Lung (tissue), 12 donors: ENCODE measurements around the gene PLA2G6. TPM values are rescaled to one million over a fixed set of nuclear protein-coding genes. Genes with fewer than 3 reads are reported as not detected.

ENCODE experiments used
- ATAC-seq: fragments of 200-7000 bp; cut with Tn5 transposase; one replicate; pipeline ENCODE4 v1.9.1; 2020; ENCODE audit warnings: moderate number of reproducible peaks; ENCODE audit not compliant: insufficient read depth, low FRiP score
- DNase-seq, 3 donors: peaks; one replicate each; pipeline ENCODE4 v3.0.0-alpha.2; 2013 to 2017
- H3K27ac ChIP-seq, 2 donors: one replicate each; pipeline ENCODE4 v1.5.1; 2013; ENCODE audit warnings: mild to moderate bottlenecking in 2 of 2, moderate library complexity in 2 of 2, control low read depth in 1 of 2, inconsistent platforms in 1 of 2, low read depth in 1 of 2, low read length in 1 of 2
- H3K27me3 ChIP-seq, 3 donors: one replicate each; pipeline ENCODE4 v1.5.1; 2013; ENCODE audit warnings: low read length in 2 of 3; ENCODE audit not compliant: control insufficient read depth in 3 of 3, insufficient read depth in 3 of 3
- H3K36me3 ChIP-seq, 4 donors: one replicate each; pipeline ENCODE4 v1.5.1; 2013; ENCODE audit warnings: low read length in 4 of 4, mild to moderate bottlenecking in 1 of 4, moderate library complexity in 1 of 4; ENCODE audit not compliant: control insufficient read depth in 4 of 4, insufficient read depth in 4 of 4
- H3K4me1 ChIP-seq, 5 donors: one replicate each; pipeline ENCODE4 v1.5.1; 2013; ENCODE audit warnings: low read length in 5 of 5, mild to moderate bottlenecking in 2 of 5, moderate library complexity in 1 of 5; ENCODE audit not compliant: control insufficient read depth in 5 of 5, insufficient read depth in 5 of 5
- H3K4me3 ChIP-seq: one replicate; pipeline ENCODE4 v1.5.1; 2013; ENCODE audit warnings: mild to moderate bottlenecking, control low read depth, moderate library complexity
- H3K9ac ChIP-seq, 2 donors: one replicate each; pipeline ENCODE4 v1.5.1; 2013; ENCODE audit warnings: low read length in 2 of 2, control low read depth in 1 of 2; ENCODE audit not compliant: insufficient read depth in 1 of 2
- H3K9me3 ChIP-seq, 4 donors: one replicate each; pipeline ENCODE4 v1.5.1; 2013; ENCODE audit warnings: low read length in 3 of 4, mild to moderate bottlenecking in 1 of 4, moderate library complexity in 1 of 4; ENCODE audit not compliant: control insufficient read depth in 4 of 4, insufficient read depth in 3 of 4
- CTCF ChIP-seq: IDR thresholded peaks from 2 replicates; pipeline ENCODE4 v1.5.1; 2012; ENCODE audit warnings: mild to moderate bottlenecking; ENCODE audit errors: control extremely low read depth, extremely low read depth
- WGBS, 2 donors: extraction: QIAGEN DNeasy Blood & Tissue Kit; methylation state at CpG; one replicate each; pipeline ENCODE4 v1.1.7; 2013; 5-methylcytosine and 5-hydroxymethylcytosine counted together
- polyA plus RNA-seq, 2 donors: library from polyadenylated mRNA; stranded (reverse); fragments of 200-250 nt; gene quantifications; one replicate each; pipeline ENCODE4 v1.2.1, GENCODE V29; 2013
- total RNA-seq, 2 donors: library from RNA; depleted of rRNA in 1 of 2; stranded (reverse); fragments of >200 nt in 1 of 2; gene quantifications; one replicate each; pipeline ENCODE4 v1.2.1, GENCODE V29; 2014 to 2021
- donor health status: control.
- donor health status: control.
- donor health status: Bipolar disorder and iron deficiency.
- donor health status: healthy.
- donor health status: DM: yes; HTN: yes; CAD: no.

PLA2G6 gene
- total and polyA plus RNA-seq, 4 donors = 11.9 to 73.5 (median 37.3) TPM

DNA sequence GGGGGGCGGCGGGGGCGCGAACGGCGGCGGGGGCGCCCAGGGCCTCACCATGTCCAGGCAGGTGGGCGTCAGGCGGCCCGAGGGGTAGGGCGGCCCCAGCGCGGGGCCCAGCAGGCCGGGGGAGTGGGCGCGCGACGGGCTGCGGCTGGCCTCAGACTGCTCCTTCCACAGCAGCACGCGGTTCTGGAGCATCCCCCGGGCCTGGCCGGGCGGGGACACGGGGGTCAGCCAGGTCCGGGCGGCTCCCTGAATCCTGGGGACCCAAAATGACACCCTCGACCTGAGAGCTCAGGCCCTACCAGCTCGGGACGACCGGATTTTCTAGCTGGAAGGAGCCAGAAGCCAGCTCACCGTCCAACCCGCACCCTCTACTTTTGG, 92.2 kb downstream of the PLA2G6 start:
- H3K4me1 ChIP-seq = peaks cover 0 to 4% (median 0%) of the 10 kb centered on the region in 5 donors
- no peaks in the 10 kb centered on the region for H3K9me3 ChIP-seq
- H3K9ac ChIP-seq = no peak overlapping the region
- ATAC-seq (no peak), DNase-seq (no peak)
- H3K27me3 ChIP-seq = peaks cover 0 to 6% (median 2%) of the 10 kb centered on the region in 3 donors
- no peak for TF ChIP-seq CTCF
- H3K36me3 ChIP-seq = no peaks in the 10 kb centered on the region
- H3K4me3 ChIP-seq = no peak overlapping the region
- no peak overlapping the region for H3K27ac ChIP-seq
- WGBS, 2 donors = 36 to 37% methylated on average over 26 to 34 of the region's 34 CpGs

- no peak for TF ChIP-seq CTCF
- H3K4me3 ChIP-seq = no peak overlapping the region
- H3K36me3 ChIP-seq = no peaks in the 10 kb centered on the region
- DNase-seq (peak in 1 of 3 donors; percentile 24), ATAC-seq (no peak)
- H3K4me1 ChIP-seq = peaks cover 0 to 4% (median 0%) of the 10 kb centered on the region in 5 donors
- H3K27me3 ChIP-seq = peaks cover 0 to 6% (median 2%) of the 10 kb centered on the region in 3 donors
- no peak overlapping the region for H3K9ac ChIP-seq
- H3K9me3 ChIP-seq = no peaks in the 10 kb centered on the region
- 27 to 36% methylated on average over 58 to 83 of the region's 85 CpGs for WGBS, 2 donors
- no peak overlapping the region for H3K27ac ChIP-seq
These were observed 92.8 kb downstream of the PLA2G6 start for GRCh38 chr22:38088629-38089473.

- peaks cover 0 to 12% (median 8%) of the 10 kb centered on the region in 3 donors for H3K27me3 ChIP-seq
- H3K36me3 ChIP-seq = no peaks in the 10 kb centered on the region
- WGBS, 2 donors = 92 to 95% methylated on average over 12 of the region's 12 CpGs
- H3K27ac ChIP-seq = no peak overlapping the region
- no peak overlapping the region for H3K9ac ChIP-seq
- DNase-seq (no peak), ATAC-seq (no peak)
- TF ChIP-seq CTCF = no peak
- H3K4me3 ChIP-seq = no peak overlapping the region
- no peaks in the 10 kb centered on the region for H3K9me3 ChIP-seq
- peaks cover 0 to 4% (median 0%) of the 10 kb centered on the region in 5 donors for H3K4me1 ChIP-seq
These were observed 93.8 kb downstream of the PLA2G6 start for GRCh38 chr22:38087855-38088254.
